Activated naive CD4-positive, alpha-beta T cell treated with anti-CD3 and anti-CD28 coated beads for 36 hours (primary cell): Measurements from ENCODE around the gene PGGT1B. TPM values are rescaled to one million over a fixed set of nuclear protein-coding genes. Genes with fewer than 3 reads are reported as not detected.

Experiments
- CTCF ChIA-PET: fragments of 350-600 bp; sonication (Branson Sonifier 250); formaldehyde crosslinking; loops from one replicate; lab custom pipeline; 2021; ENCODE audit warnings: antibody characterized with exemption; lab: Charles Lee
- DNase-seq: peaks from one replicate; pipeline ENCODE4 v3.0.0-alpha.2; 2020
- H3K27ac Mint-ChIP-seq: one replicate; pipeline ENCODE4 v1.8.0; 2021; ENCODE audit warnings: mild to moderate bottlenecking, mixed read lengths
- H3K27me3 Mint-ChIP-seq: one replicate; pipeline ENCODE4 v1.8.0; 2021; ENCODE audit warnings: low read depth, mixed read lengths
- H3K36me3 Mint-ChIP-seq: one replicate; pipeline ENCODE4 v1.8.0; 2021; ENCODE audit warnings: low read depth, mixed read lengths
- H3K4me1 Mint-ChIP-seq: one replicate; pipeline ENCODE4 v1.8.0; 2021; ENCODE audit warnings: low read depth, mixed read lengths
- H3K4me3 Mint-ChIP-seq: one replicate; pipeline ENCODE4 v1.8.0; 2021; ENCODE audit warnings: mild to moderate bottlenecking, moderate library complexity, mixed read lengths
- H3K9me3 Mint-ChIP-seq: one replicate; pipeline ENCODE4 v1.8.0; 2021; ENCODE audit warnings: mixed read lengths
- intact Hi-C: fragments of 100-400 bp; cut with micrococcal nuclease; formaldehyde crosslinking; loops from one replicate; pipeline ENCODE4 v1.15.1; 2023
- total RNA-seq, 2 experiments: library from RNA; stranded (reverse); gene quantifications; one replicate each; pipeline ENCODE4 v1.2.3, GENCODE V29; 2021

The PGGT1B gene
- 10 to 100 TPM; 35.8 to 37.4 TPM for total RNA-seq

- CTCF ChIA-PET = interaction anchor here (1.0 to 1.6 kb wide), 4 partner anchors 14 to 310 kb away, joined by 3 to 4 read pairs (median 3); no protein-coding TSS in a partner anchor
- H3K27me3 Mint-ChIP-seq = no peaks in the 10 kb centered on the region
- peak within 1 kb of the TSS; percentile 92 for H3K4me3 Mint-ChIP-seq
- H3K9me3 Mint-ChIP-seq = no peaks in the 10 kb centered on the region
- H3K36me3 Mint-ChIP-seq = peaks cover 7% of the 10 kb centered on the region
- intact Hi-C loops = loop anchor here (1.0 to 5.0 kb wide), 6 partner anchors 19 to 825 kb away; partner anchors contain the start of genes AP3S1, ATG12, CCDC112 and COMMD10
- H3K4me1 Mint-ChIP-seq = peaks cover 43% of the 10 kb centered on the region
- H3K27ac Mint-ChIP-seq = peak within 1 kb of the TSS; percentile 93
- peak; percentile 82 for DNase-seq
These were observed at the start of gene PGGT1B for GRCh38 chr5:115262321-115263077. Gene PGGT1B (minus strand): TSS chr5:115262877. CDS start chr5:115262851, 26 bp downstream.

DNA sequence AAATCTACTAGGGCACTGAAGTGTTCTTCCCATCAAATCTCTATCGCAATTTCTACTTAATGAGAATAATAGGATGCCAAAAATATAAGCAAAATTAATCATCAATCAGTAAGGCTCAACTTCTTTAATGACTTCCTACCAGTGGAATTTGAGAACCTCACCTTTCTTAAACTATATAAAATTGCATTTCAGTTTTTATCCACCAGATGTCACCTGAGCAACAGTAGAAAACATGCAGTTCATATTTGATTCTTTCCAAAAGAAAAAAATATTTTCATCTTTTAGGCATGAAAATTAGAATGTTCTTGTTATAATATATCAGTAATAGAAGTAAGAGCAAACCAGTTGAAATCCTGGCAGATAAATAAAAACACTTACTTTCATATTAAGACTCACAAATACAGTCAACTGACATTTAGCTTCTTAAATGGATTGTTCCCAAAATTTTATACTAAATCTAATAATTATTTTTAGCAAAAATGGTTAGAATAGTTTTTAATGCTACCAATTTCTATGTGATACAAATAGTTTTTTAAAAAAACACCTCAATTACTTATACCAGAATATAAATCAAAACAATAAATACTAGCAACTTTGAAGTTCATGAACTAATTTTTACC lies 47.2 kb upstream of the PGGT1B start:
- no peak overlapping the region for H3K27ac Mint-ChIP-seq
- DNase-seq = no peak
- intact Hi-C loops = loop anchor here (1.0 kb wide), 4 partner anchors 264 to 758 kb away; no protein-coding TSS in a partner anchor
- H3K36me3 Mint-ChIP-seq = no peaks in the 10 kb centered on the region
- H3K9me3 Mint-ChIP-seq = no peaks in the 10 kb centered on the region
- no peaks in the 10 kb centered on the region for H3K4me1 Mint-ChIP-seq
- CTCF ChIA-PET = interaction anchor here (0.6 to 7.7 kb wide), 17 partner anchors 10 to 547 kb away, joined by 3 to 118 read pairs (median 4); partner anchors contain the start of gene FEM1C
- H3K4me3 Mint-ChIP-seq = no peak overlapping the region
- peaks cover 22% of the 10 kb centered on the region for H3K27me3 Mint-ChIP-seq

DNA sequence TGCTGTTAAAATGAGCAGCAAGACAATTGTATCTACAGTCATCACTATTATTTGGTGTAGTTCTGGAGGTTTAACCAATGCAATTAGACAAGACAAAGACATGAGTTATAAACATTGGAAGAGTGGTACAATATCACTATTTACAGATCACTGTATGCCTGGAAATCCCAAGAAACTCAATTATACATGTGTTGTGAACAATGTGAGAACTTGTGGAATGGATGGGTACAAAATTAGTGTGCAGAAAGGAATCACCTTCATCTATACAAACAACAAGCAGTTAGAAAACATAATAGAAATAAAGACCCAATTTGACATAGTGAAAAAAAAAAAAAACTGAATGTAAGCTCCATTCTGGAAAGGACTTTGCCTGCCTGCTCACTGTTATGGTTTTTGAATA lies 46.1 kb upstream of the PGGT1B start:
- no peak for DNase-seq
- intact Hi-C loops = loop anchor here (1.0 kb wide), 4 partner anchors 265 to 759 kb away; no protein-coding TSS in a partner anchor
- H3K27me3 Mint-ChIP-seq = peaks cover 24% of the 10 kb centered on the region
- H3K9me3 Mint-ChIP-seq = no peaks in the 10 kb centered on the region
- no peak overlapping the region for H3K4me3 Mint-ChIP-seq
- H3K4me1 Mint-ChIP-seq = no peaks in the 10 kb centered on the region
- CTCF ChIA-PET = interaction anchor here (0.5 to 7.7 kb wide), 16 partner anchors 9 to 1794 kb away, joined by 3 to 118 read pairs (median 4); partner anchors contain the start of gene FEM1C
- H3K36me3 Mint-ChIP-seq = no peaks in the 10 kb centered on the region
- no peak overlapping the region for H3K27ac Mint-ChIP-seq

- intact Hi-C loops = no loop called here
- peaks cover 25% of the 10 kb centered on the region for H3K27me3 Mint-ChIP-seq
- no peaks in the 10 kb centered on the region for H3K4me1 Mint-ChIP-seq
- no peaks in the 10 kb centered on the region for H3K36me3 Mint-ChIP-seq
- DNase-seq = no peak
- CTCF ChIA-PET = interaction anchor here (7.7 kb wide), 1 partner anchor 269 kb away, joined by 118 read pairs; no protein-coding TSS in a partner anchor
- no peaks in the 10 kb centered on the region for H3K9me3 Mint-ChIP-seq
- H3K27ac Mint-ChIP-seq = no peak overlapping the region
- H3K4me3 Mint-ChIP-seq = no peak overlapping the region
These were observed 43.4 kb upstream of the PGGT1B start for GRCh38 chr5:115306011-115306536.

DNA sequence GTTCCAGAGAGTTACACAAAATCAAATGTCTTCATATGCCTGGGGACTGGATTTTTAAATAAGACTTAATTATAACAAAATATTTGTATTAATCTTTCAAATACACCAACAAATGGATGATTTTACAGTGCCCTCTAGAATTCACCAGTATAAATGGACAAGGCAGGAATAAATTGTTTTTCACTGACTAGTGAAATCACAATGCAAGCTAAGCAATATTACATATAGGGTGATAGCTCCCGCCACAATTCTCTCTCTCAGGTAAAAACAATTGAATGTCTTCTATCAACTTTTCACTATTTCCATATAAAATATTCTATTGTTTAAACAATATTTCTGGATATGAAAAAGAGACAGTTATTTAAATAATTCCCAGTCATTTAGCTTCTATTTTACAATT lies 41.8 kb upstream of the PGGT1B start:
- CTCF ChIA-PET = interaction anchor here (0.6 to 1.0 kb wide), 2 partner anchors 28 to 270 kb away, joined by 4 read pairs; no protein-coding TSS in a partner anchor
- Mint-ChIP-seq H3K27me3 (peaks cover 15% of the 10 kb centered on the region), H3K4me3 (no peak overlapping the region), H3K27ac (no peak overlapping the region), H3K4me1 (no peaks in the 10 kb centered on the region), H3K36me3 (no peaks in the 10 kb centered on the region), H3K9me3 (no peaks in the 10 kb centered on the region)
- intact Hi-C loops = no loop called here
- no peak for DNase-seq

DNA sequence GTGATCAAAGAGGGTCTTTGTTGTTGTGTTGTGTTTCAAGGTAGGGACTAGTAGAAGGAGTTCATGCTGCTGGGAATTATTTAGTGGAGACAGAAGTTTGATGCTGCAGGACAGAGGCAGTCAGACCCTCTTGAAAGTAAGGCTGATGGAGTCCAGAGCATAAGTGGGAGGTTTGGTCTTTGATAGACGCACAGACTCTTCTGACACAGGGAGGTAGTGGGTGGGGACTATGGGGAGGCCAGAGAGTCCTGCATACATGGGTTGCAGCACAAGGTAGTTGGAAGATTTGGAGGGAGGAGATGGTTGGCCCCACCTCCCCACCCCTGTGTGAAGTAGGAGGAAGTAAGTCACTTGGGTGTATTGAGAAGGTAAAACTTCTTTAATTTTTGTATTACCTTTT lies 36.1 kb upstream of the PGGT1B start:
- CTCF ChIA-PET = no interaction called here
- H3K27ac Mint-ChIP-seq = no peak overlapping the region

GRCh38 chr5:115297031-115297430 lies 34.4 kb upstream of the PGGT1B start:
- Mint-ChIP-seq H3K9me3 (peaks cover 4% of the 10 kb centered on the region), H3K4me1 (peaks cover 4% of the 10 kb centered on the region), H3K27ac (no peak overlapping the region), H3K36me3 (peaks cover 4% of the 10 kb centered on the region), H3K4me3 (no peak overlapping the region), H3K27me3 (peaks cover 3% of the 10 kb centered on the region)
- intact Hi-C loops = loop anchor here (5.0 kb wide), 1 partner anchor 200 kb away; no protein-coding TSS in a partner anchor
- CTCF ChIA-PET = interaction anchor here (0.6 to 1.1 kb wide), 3 partner anchors 12 to 1685 kb away, joined by 3 read pairs; no protein-coding TSS in a partner anchor
- no peak for DNase-seq

More for the DNA sequence above, 36.1 kb upstream of the PGGT1B start:
- no peak overlapping the region for H3K4me3 Mint-ChIP-seq
- H3K36me3 Mint-ChIP-seq = no peaks in the 10 kb centered on the region
- peaks cover 4% of the 10 kb centered on the region for H3K27me3 Mint-ChIP-seq
- peaks cover 4% of the 10 kb centered on the region for H3K4me1 Mint-ChIP-seq
- no peak for DNase-seq
- no peaks in the 10 kb centered on the region for H3K9me3 Mint-ChIP-seq
- intact Hi-C loops = loop anchor here (5.0 kb wide), 1 partner anchor 202 kb away; no protein-coding TSS in a partner anchor

- peaks cover 6% of the 10 kb centered on the region for H3K36me3 Mint-ChIP-seq
- intact Hi-C loops = loop anchor here (1.0 to 5.0 kb wide), 6 partner anchors 34 to 545 kb away; partner anchors contain the start of genes AP3S1, ATG12, FEM1C and PGGT1B
- H3K9me3 Mint-ChIP-seq = peaks cover 6% of the 10 kb centered on the region
- H3K4me1 Mint-ChIP-seq = peaks cover 4% of the 10 kb centered on the region
- DNase-seq = peak; percentile 85
- peaks cover 3% of the 10 kb centered on the region for H3K27me3 Mint-ChIP-seq
- H3K4me3 Mint-ChIP-seq = peak within 1 kb of the TSS; percentile 80
- CTCF ChIA-PET = interaction anchor here (0.6 to 1.1 kb wide), 2 partner anchors 292 to 1685 kb away, joined by 3 read pairs; no protein-coding TSS in a partner anchor
- H3K27ac Mint-ChIP-seq = no peak within 1 kb of the TSS
These were observed 33.7 kb upstream of the PGGT1B start, which contains the start of gene CCDC112 for GRCh38 chr5:115296124-115297022. Gene CCDC112 (minus strand): TSS chr5:115296654. CDS start chr5:115296543, 111 bp downstream.

DNA sequence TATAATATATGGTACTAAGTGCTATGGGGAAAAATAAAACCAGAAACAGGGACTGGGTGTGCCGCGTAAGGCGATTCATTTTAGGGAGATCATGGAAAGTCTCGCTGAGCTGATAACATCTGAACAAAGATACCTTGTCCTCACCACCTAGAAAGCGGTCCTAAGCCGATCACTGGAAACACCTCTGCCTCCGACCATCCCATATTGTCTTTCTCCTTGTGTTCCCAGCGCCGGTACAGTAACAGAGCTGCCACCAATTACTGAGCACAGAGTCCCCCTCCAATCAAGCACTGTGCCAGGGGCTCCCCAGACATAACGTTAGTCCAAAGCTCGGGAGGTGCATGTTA lies 33.1 kb upstream of the PGGT1B start:
- CTCF ChIA-PET = no interaction called here
- Mint-ChIP-seq H3K9me3 (peaks cover 6% of the 10 kb centered on the region), H3K36me3 (peaks cover 6% of the 10 kb centered on the region), H3K4me1 (peaks cover 4% of the 10 kb centered on the region), H3K27me3 (peaks cover 3% of the 10 kb centered on the region), H3K4me3 (peak overlapping the region; percentile 80), H3K27ac (no peak overlapping the region)
- DNase-seq = no peak
- intact Hi-C loops = loop anchor here (1.0 to 5.0 kb wide), 6 partner anchors 33 to 546 kb away; partner anchors contain the start of genes AP3S1, ATG12, FEM1C and PGGT1B

- Mint-ChIP-seq H3K36me3 (peaks cover 6% of the 10 kb centered on the region), H3K27ac (no peak overlapping the region), H3K9me3 (peaks cover 6% of the 10 kb centered on the region), H3K27me3 (no peaks in the 10 kb centered on the region), H3K4me1 (peaks cover 4% of the 10 kb centered on the region), H3K4me3 (no peak overlapping the region)
- intact Hi-C loops = no loop called here
- CTCF ChIA-PET = no interaction called here
- DNase-seq = no peak
These were observed 28.7 kb upstream of the PGGT1B start for GRCh38 chr5:115291397-115291796.

DNA sequence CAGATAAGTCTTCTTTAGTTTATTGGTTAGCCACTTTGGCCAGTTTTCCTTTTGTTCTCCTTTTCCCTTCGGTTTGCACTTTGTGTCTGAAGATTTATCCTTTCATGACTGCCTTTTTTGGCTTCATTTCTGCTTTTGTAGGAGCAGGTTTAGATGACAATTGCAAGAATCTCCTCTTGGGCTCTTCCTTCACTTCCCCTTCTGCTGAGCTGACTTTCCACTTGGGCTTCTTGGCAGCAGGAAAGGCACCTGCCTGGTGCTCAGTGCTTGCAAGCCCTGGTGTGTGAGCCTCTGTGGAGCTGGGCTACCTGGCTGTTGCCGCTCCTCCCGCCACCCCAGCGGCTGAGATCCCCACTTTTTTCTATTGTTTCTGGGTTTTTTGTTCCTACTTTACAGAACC lies 26.4 kb upstream of the PGGT1B start:
- no peak for DNase-seq
- intact Hi-C loops = no loop called here
- Mint-ChIP-seq H3K27ac (no peak overlapping the region), H3K4me3 (no peak overlapping the region), H3K27me3 (no peaks in the 10 kb centered on the region), H3K4me1 (peaks cover 5% of the 10 kb centered on the region), H3K36me3 (peaks cover 6% of the 10 kb centered on the region), H3K9me3 (peaks cover 6% of the 10 kb centered on the region)
- CTCF ChIA-PET = no interaction called here
